ENCODE results near the gene SPATA16.

GRCh38 chr3:172846103-172846561 is 294.9 kb downstream of the SPATA16 start:
- TF ChIP-seq EZH2phosphoT487 (IDR thresholded peaks at IDR 0.05; ENCODE audit: low read length) = no peak
- TF ChIP-seq CTCF (IDR thresholded peaks at IDR 0.05; ENCODE audit: low read length) = no peak
- TF ChIP-seq EZH2 (optimal IDR thresholded peaks at IDR 0.05; ENCODE audit: low read depth, low read length) = no peak
